H1 (cell line): ENCODE results near the gene DOCK3. TPM values are rescaled to one million over a fixed set of nuclear protein-coding genes. Genes with fewer than 3 reads are reported as not detected.

Experiments used
- ASH2L ChIP-seq: fragments of 200-600, 300-600 bp; sonication (generic); IDR thresholded peaks from one replicate; pipeline ENCODE4 v1.7.1; 2017; ENCODE audit warnings: low read length
- CEBPB ChIP-seq: IDR thresholded peaks from 2 replicates; pipeline ENCODE4 v1.6.1; 2012; ENCODE audit warnings: low read depth, low read length
- CHD7 ChIP-seq: fragments of 300-600 bp; sonication (generic); IDR thresholded peaks from 2 replicates; pipeline ENCODE4 v1.7.1; 2012; ENCODE audit warnings: low read length, moderate library complexity, mild to moderate bottlenecking, inconsistent platforms; ENCODE audit not compliant: insufficient replicate concordance
- NANOG ChIP-seq: IDR thresholded peaks from 2 replicates; pipeline ENCODE4 v1.6.1; 2011; ENCODE audit warnings: low read length, low read depth, mild to moderate bottlenecking, inconsistent platforms; ENCODE audit not compliant: insufficient read depth, poor library complexity, severe bottlenecking
- polyA plus RNA-seq, 7 experiments: library from polyadenylated mRNA; depleted of rRNA in 3 of 7; stranded (reverse) in 5 of 7; unstranded in 2 of 7; fragments of >200 nt in 5 of 7; fragments of 200-250 nt in 2 of 7; gene quantifications; 1 replicate in 5 of 7; 2 replicates in 1 of 7; 4 replicates in 1 of 7; pipeline versions ENCODE4 v1.2.1 to v1.2.3, GENCODE V29; 2011 to 2013; ENCODE audit warnings: missing spikeins in 2 of 7, mixed read lengths in 2 of 7
- total RNA-seq: library from RNA; stranded (reverse); fragmentation: NEBNext Ultra II Directional; extraction: Animal tissue kit (Norgen Biotek cat#: 25700); gene quantifications from 2 replicates; pipeline ENCODE4 v1.2.1, GENCODE V29; 2021

DOCK3 gene
- total and polyA plus RNA-seq, 2 of the 8 experiments (the other 6 are each of a cell fraction or from before 2014, with no cell fraction given), result 2.7 to 5.0 TPM

GRCh38 chr3:51063053-51063452 lies 388.3 kb downstream of the DOCK3 start (continued):
- TF ChIP-seq ASH2L, result no peak
- no peak for TF ChIP-seq CHD7
- no peak for TF ChIP-seq NANOG
- TF ChIP-seq CEBPB, result no peak
